Pulmonary artery endothelial cell (primary cell): ENCODE results near the gene CSMD2. TPM values are rescaled to one million over a fixed set of nuclear protein-coding genes. Genes with fewer than 3 reads are reported as not detected.

ENCODE experiments used
- DNase-seq: peaks from one replicate; pipeline ENCODE4 v3.0.0-alpha.2; 2011; ENCODE audit warnings: low read depth, low spot score
- total RNA-seq: library from RNA; depleted of rRNA; stranded (reverse); fragments of >200 nt; gene quantifications from 2 replicates; pipeline ENCODE4 v1.2.3, GENCODE V29; 2014

The CSMD2 gene
- total RNA-seq, 1 donor from 2014 or later = under 0.01 TPM

- DNase-seq = no peak
Observed at GRCh38 chr1:34007760-34008159, 157.3 kb downstream of the CSMD2 start.

DNA sequence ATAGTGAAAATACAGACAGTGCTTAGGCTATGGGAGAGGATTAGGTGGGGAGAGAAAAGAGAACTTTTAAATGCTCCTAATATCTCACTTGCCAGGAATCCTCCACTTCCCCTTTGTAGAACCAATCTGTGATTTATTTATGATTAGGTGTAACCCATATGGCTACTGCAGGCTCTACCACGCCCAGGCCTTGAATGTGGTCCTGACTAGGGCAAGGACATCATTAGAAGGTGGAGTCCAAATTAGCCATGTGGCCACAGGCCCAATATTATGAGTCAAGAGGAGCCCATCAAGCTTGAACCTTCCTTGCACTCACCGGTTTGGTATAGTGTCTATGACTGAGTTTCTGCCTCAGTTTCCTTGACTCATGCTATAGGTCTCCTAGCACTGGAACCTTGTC lies 159.7 kb downstream of the CSMD2 start:
- no peak for DNase-seq

- no peak for DNase-seq
Observed at GRCh38 chr1:34002810-34003209, 162.2 kb downstream of the CSMD2 start.

DNA sequence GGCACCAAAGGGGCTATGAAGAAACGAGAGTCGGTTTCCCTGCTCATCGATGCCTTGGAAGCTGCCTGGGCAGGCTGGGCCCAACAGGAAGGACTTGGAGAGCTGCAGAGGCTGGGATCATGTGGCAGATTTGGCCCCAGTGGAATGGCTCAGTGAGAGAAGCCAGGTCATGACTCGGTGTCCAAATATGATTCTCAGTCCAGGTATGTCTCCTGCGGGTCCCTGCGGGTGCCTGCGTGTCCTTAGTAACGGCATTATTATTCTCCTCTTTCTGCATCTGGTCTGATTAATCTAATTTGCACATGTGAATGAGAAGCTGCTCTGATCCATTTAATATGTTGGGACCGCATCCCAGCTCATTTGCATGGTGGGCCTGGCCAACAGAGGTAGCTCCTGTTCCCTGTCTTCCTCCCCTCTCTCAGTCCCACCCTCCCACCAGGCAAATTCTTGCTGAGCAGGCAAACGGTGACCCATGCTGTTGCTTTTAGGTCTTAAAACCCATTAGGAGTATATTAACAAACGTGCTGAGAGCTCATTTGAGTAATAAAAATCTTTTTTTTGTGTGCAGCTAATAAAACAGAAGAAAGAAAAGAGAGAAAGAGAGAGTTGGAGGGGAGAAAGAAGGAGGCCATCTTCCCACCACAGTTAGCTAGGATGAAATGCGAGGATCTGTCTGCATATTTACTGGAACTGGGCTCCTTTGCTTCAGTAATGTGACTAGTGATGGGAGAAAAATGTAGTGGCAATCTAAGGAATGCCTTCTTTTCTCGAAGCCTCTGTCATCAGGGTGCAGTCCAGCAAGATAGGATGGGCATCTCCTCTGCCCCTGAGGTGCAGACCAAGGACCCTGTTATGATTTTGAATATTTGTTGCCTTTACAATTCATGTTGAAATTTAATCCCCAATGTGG lies 167.6 kb downstream of the CSMD2 start:
- DNase-seq = no peak

DNA sequence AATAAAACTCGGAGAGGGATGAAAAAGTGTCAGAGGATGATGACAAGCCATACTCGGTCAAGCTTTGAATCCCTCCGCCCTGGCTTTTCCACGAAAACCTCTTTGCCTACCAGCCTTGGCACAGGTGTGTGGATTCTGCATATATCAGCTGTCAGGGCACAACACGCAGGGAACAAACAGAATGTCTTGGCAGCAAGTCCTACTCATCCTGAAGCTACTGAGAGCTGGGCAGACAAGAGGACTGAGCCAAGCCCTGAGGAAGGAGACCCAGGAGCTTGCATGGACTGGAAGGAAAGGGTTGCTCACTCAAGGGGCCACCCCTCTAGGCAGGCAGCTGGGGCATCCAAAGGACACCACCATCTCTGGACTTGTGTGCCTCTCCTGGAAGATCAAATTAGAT lies 168.7 kb downstream of the CSMD2 start:
- DNase-seq = no peak

DNA sequence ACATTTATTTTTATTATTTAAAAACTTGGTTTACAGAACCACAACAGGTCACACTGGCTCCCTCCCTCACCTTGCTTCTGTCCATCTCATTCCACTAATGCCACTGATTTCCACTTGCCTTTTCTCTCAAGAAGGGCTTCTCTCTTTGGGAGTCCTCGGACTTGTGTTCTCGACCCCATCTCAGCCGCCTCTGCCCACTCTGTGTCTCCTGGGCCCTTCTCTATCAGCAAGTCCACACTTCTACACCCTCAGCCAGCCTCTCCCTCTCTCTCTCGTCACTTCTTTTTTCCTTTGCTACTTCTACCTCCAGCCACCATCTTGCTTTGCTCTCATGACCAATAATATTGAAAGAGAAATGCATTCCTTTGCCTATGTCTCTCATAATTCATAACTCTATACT lies 171.7 kb downstream of the CSMD2 start:
- DNase-seq = no peak

GRCh38 chr1:33990281-33990680 lies 174.7 kb downstream of the CSMD2 start:
- no peak for DNase-seq

GRCh38 chr1:33988161-33988560 lies 176.9 kb downstream of the CSMD2 start:
- no peak for DNase-seq

GRCh38 chr1:33986390-33987095 lies 178.5 kb downstream of the CSMD2 start:
- no peak for DNase-seq

- no peak for DNase-seq
Observed at GRCh38 chr1:33985656-33986055, 179.4 kb downstream of the CSMD2 start.

- DNase-seq = no peak
Observed at GRCh38 chr1:33984906-33985565, 180.0 kb downstream of the CSMD2 start.

GRCh38 chr1:33982419-33982818 lies 182.6 kb downstream of the CSMD2 start:
- DNase-seq = no peak

- no peak for DNase-seq
Observed at GRCh38 chr1:33979341-33979740, 185.7 kb downstream of the CSMD2 start.

DNA sequence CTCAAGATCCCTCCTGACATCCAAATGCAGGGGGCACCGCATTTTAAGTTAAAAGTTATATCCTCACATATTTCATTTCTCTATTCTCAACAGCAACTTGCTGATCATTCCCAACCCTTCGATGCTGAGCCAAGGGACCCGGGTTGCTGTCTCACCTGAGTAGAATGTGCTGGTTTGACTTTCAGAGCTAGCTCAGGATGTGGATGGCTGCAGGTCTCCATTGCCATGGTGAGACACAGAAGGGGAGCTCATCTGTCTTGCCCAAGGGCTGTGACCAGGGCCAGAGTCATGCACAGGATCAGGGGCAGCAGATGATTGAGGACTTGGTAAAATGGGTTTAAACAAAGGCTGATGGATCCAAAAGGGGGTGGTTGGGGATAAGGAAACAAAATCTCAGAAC lies 189.1 kb downstream of the CSMD2 start:
- no peak for DNase-seq

DNA sequence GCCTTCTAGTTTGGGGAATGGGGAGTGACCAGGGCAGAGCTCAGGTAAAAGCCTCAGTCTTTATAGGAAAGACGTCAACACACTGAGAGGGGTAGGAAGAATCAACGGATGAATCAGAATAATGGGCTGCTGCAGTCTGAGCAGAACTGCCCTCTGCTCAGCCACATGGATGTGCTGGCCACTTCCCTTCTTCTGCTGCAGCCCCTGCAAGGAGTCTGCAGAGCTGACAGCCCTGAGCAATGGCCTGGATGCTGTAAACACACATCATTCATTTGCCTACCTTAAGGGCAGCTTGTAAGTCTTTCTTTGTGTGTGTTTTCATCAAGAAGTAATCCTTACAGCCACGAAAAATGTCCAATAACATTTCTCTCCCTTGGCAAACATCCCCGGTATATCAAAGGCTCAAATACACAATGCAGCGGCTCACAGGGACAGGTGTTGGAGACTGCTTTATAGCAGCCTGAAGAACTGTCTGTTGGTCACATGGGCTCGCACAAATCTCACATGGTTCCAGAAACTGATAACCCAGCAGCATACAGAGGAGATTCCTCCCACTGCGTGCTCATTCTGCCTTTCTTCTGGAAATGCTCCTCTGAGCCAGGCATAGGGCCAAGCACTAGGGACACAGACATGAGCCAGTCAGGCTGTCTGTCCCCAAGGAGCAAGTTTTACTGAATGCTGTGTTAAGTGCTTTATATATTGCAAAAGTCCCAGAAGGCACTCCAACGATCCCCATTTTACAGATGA lies 191.1 kb downstream of the CSMD2 start:
- DNase-seq = no peak

DNA sequence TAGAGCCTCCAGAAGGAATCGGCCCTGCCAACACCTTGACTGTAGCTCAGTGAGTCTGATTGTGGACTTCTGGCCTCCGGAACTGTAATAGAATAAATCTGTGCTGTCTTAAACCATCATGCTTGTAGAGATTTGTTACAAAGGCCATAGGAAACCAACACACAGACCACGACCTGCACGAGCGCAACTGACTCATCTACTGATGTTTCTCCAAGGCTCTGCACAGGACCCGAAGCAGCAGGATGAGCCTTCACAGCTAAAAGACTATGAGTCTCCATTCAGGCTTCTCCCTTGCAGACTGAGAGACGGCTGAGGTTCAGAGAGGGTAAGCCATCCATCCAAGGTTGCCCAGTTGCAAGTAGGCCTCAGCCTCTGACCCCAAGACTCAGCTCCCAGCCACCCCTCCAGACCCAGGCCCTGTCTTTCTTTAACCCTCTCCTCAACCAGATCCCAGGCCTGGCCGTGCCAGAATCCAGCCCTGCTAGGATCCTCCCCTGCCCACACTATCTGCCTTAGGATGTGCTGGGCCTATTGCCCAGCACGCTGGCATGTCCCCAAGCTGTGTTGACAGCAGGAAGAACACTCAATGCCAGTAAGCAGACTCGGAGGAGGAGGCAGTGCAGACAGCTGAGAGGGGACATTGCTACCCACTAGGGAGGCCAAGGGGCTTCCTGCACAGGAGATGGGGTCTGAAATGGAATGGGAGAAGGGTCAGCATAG lies 192.2 kb downstream of the CSMD2 start:
- DNase-seq = no peak

GRCh38 chr1:33971913-33972312 lies 193.1 kb downstream of the CSMD2 start:
- DNase-seq = no peak

DNA sequence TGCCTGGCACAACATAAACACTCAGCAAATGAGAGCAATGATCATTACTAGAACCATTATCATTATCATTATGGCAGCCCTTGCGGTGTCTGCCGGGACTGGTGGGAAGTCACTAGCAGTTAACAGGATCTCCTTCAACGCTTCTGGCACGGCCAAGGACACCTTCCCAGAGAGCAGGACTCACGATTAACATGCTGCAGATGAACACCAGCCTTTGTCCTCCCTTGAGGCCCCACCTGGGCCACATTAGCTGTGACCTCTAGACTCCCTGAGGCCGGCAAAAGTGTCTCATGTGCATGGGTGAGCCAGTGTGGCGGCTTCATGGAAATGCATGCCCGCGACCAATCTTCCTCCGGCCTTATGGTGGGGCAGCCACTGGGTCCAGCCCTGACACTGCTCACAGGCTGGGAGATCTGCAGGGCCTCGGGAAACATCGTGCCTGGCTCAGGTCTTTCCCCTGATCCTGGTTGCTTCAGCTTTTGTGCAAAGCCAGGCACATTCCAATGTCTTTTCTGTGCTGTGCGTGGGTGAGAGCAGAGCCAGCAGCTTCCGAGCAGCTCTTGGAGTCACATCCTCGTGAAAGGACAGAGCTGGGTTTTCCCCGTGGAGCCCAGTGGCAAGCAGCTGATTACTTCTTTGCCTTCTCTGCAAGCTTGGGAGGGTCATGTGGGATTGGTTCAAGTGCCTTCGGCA lies 193.9 kb downstream of the CSMD2 start:
- no peak for DNase-seq

DNA sequence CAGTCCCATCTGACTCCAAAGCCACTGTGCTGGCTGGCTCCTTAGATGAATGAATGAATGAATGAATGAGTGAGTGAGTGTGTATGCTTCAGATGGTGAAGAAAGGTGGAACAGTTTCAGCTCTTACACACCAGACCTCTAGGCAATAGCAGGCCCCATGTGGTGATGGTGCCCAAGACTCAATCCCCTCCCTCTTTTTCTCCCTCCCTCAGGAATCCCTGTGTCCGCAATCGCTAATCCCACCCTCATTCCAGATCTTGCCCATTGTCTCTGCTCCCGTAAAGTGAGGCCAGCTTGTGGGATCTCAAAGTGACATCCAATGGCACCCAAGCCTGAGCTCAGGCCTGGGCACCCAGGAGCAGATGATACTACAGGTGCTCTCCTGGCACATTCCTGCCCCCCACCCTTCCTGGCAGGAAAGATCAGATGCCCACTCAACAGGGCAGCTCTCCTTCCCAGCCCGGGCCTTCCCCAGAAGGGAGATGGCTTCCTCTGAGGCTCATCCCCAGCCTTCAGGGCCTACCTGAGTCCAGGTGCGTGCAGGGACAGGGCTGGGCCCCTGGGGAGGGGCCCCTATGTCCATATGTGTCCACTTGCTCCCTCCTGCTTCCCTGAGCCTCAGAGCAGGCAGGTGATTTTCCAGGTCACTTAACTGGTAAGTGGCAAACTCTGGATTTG lies 194.7 kb downstream of the CSMD2 start:
- no peak for DNase-seq
